ENCODE data around the gene WDR27.

WDR27 gene

DNA sequence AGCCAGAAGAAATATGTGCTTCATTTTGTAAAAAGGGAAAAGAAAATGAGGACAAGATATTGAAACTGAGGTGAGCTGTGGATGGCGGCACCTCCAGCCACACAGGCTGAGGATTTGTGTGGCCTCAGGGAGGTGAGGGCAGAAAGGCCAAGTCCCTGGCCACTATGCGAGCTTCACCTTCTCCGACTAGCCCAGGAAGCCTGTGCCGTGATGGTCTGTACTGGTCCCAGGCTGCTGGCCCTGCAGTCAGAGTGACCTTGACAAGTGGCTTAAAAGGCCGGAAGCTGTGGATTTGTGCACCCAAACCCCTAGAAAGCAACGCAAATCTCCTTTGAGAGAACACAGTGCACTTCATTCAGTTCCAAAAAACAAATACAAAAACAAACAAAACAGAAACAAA, 48.1 kb downstream of the WDR27 start:
- in situ Hi-C loops (cut with MboI; ENCODE audit: low sequenced_read_pairs, unreplicated experiment), result no loop called here
- no peak for DNase-seq (ENCODE audit: low spot score)
- TF ChIP-seq, protein P1, sequence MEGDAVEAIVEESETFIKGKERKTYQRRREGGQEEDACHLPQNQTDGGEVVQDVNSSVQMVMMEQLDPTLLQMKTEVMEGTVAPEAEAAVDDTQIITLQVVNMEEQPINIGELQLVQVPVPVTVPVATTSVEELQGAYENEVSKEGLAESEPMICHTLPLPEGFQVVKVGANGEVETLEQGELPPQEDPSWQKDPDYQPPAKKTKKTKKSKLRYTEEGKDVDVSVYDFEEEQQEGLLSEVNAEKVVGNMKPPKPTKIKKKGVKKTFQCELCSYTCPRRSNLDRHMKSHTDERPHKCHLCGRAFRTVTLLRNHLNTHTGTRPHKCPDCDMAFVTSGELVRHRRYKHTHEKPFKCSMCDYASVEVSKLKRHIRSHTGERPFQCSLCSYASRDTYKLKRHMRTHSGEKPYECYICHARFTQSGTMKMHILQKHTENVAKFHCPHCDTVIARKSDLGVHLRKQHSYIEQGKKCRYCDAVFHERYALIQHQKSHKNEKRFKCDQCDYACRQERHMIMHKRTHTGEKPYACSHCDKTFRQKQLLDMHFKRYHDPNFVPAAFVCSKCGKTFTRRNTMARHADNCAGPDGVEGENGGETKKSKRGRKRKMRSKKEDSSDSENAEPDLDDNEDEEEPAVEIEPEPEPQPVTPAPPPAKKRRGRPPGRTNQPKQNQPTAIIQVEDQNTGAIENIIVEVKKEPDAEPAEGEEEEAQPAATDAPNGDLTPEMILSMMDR (IDR thresholded peaks at IDR 0.05; ENCODE audit: borderline replicate concordance, control extremely low read depth, extremely low read depth, insufficient read depth, missing control alignments), result no peak

DNA sequence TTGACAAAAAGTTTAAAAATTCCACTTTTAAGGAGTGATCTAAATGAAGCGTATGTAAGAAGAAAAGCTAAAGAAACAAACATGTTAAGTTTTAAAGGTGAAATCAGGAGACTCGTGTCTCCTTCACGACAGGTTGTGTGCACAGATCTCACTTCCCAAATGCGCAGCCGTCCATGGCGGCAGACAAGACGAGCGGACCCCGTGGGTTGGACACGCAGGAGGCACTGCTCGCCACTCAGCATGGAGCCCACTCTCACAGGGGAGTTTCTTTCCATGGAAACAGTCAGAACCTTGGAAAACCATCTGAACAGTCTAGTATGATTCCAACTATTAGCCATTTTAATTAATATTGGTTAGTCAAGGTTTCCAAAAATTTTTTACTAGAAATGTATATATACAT, 48.9 kb downstream of the WDR27 start:
- TF ChIP-seq, protein P1 (IDR thresholded peaks at IDR 0.05; ENCODE audit: borderline replicate concordance, control extremely low read depth, extremely low read depth, insufficient read depth, missing control alignments), result no peak
- in situ Hi-C loops (cut with MboI; ENCODE audit: low sequenced_read_pairs, unreplicated experiment), result no loop called here
- no peak for DNase-seq (ENCODE audit: low spot score)

DNA sequence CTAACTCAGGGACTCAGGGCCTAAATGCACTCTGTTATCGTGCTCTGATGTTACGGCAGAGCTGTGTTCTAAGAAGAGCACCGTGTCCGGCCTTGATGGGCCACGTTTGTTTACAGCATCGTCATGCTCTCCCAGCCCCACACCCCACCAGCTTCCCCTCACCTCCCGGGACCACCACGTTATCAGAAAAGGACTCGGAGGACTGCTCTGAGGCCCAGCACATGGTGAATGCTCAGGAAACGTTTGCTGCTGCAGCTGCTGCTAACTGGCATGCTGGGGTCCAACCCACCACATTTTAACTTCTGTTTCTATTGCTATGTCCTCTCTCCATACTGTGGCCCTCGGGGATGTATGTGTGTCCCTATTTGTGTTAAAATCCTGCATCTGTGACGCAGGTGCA, 50.3 kb downstream of the WDR27 start:
- in situ Hi-C loops (cut with MboI; ENCODE audit: low sequenced_read_pairs, unreplicated experiment), result no loop called here
- DNase-seq (ENCODE audit: low spot score), result no peak
- TF ChIP-seq, protein P1 (IDR thresholded peaks at IDR 0.05; ENCODE audit: borderline replicate concordance, control extremely low read depth, extremely low read depth, insufficient read depth, missing control alignments), result no peak

DNA sequence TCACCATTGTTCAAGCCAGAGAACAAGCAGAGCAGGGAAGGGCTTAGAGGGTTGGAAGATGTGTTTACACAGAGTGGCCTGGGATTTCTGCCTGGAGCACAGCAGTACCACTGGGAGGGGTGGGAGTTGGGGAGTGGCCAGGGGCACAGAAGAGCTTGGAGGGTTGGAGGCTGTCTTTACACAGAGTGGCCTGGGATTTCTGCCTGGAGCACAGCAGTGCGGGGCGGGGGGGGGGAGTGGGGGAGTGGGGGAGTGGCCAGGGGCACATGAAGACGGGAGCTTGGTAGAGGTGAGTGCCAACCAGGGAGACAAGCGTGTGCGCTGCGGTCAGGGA, 50.9 kb downstream of the WDR27 start:
- in situ Hi-C loops (cut with MboI; ENCODE audit: low sequenced_read_pairs, unreplicated experiment), result no loop called here
- DNase-seq (ENCODE audit: low spot score), result no peak
- TF ChIP-seq, protein P1 (IDR thresholded peaks at IDR 0.05; ENCODE audit: borderline replicate concordance, control extremely low read depth, extremely low read depth, insufficient read depth, missing control alignments), result no peak

DNA sequence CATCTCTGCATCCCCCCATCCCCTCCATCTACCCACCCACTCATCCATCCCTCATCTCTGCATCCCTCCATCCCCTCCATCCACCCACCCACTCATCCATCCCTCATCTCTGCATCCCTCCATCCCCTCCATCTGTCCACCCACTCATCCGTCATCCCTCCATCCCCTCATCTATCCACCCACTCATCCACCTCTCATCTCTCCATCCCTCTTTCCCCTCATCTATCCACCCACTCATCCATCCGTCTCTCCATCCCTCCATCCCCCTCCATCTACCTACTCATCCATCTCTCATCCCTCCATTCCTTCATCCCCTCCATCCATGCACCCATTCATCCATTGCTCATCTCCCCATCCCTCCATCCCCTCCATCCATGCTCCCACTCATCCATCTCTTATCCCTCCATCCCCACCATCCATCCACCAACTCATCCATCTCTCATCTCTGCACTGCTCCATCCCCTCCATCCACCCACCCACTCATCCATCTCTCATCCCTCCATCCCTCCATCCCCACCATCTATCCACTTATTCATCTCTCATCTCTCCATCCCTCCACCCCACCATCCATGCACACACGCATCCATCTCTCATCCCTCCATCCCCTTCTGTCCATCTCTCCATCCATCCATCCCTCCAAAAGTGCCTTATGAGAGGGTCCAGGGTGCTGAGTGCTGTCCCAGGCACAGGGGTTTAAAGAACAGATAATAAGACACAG, 51.4 kb downstream of the WDR27 start:
- in situ Hi-C loops (cut with MboI; ENCODE audit: low sequenced_read_pairs, unreplicated experiment), result no loop called here
- DNase-seq (ENCODE audit: low spot score), result no peak
- TF ChIP-seq, protein P1 (IDR thresholded peaks at IDR 0.05; ENCODE audit: borderline replicate concordance, control extremely low read depth, extremely low read depth, insufficient read depth, missing control alignments), result no peak

DNA sequence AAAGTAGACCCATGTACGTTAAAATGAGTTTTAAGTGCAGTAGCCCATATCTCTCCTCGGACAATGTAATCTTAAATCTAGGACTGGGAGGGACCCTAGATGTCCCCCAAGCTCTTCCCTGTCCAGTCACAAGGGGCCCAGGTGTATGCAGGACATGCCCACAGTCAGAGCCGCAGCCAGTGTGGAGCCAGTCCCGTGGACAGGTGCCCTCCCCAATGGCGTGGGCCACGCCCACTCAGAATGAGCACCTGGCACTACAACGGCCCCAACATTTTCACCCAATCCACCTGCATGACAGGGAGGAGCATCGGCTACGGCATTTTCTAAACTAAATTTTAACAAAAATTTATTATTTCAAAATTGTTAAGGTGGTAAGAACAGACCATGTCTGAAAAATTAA, 53.2 kb downstream of the WDR27 start:
- in situ Hi-C loops (cut with MboI; ENCODE audit: low sequenced_read_pairs, unreplicated experiment), result no loop called here
- TF ChIP-seq, protein P1 (IDR thresholded peaks at IDR 0.05; ENCODE audit: borderline replicate concordance, control extremely low read depth, extremely low read depth, insufficient read depth, missing control alignments), result no peak
- no peak for DNase-seq (ENCODE audit: low spot score)
